Trophoblast cell (in vitro differentiated cells and primary cell): Measurements from ENCODE around the gene MYOG.

Experiments
- DNase-seq, 2 donors: peaks; one replicate each; pipeline ENCODE4 v3.0.0-alpha.2; 2016
- H2AFZ ChIP-seq: 2 replicates; pipeline ENCODE4 v1.6.1; 2013; ENCODE audit warnings: low read length, moderate library complexity, mild to moderate bottlenecking; ENCODE audit not compliant: insufficient read depth, poor library complexity
- H2AK5ac ChIP-seq: 2 replicates; pipeline ENCODE4 v1.6.1; 2013; ENCODE audit warnings: mild to moderate bottlenecking, low read length
- H2BK120ac ChIP-seq: 2 replicates; pipeline ENCODE4 v1.6.1; 2013; ENCODE audit warnings: low read length, mild to moderate bottlenecking, moderate library complexity; ENCODE audit not compliant: insufficient read depth, poor library complexity
- H2BK12ac ChIP-seq: 2 replicates; pipeline ENCODE4 v1.6.1; 2013; ENCODE audit warnings: mild to moderate bottlenecking, low read length, moderate library complexity
- H2BK5ac ChIP-seq: 2 replicates; pipeline ENCODE4 v1.6.1; 2013; ENCODE audit warnings: low read length, low read depth, moderate library complexity, mild to moderate bottlenecking; ENCODE audit not compliant: poor library complexity
- H3K14ac ChIP-seq: 2 replicates; pipeline ENCODE4 v1.6.1; 2013; ENCODE audit warnings: mild to moderate bottlenecking, low read length
- H3K18ac ChIP-seq: 2 replicates; pipeline ENCODE4 v1.6.1; 2013; ENCODE audit warnings: mild to moderate bottlenecking, low read length
- H3K23ac ChIP-seq: 2 replicates; pipeline ENCODE4 v1.6.1; 2013; ENCODE audit warnings: low read length
- H3K27ac ChIP-seq: 2 replicates; pipeline ENCODE4 v1.5.1; 2013; ENCODE audit warnings: low read depth, mild to moderate bottlenecking, inconsistent platforms, low read length, moderate library complexity
- H3K27me3 ChIP-seq: 2 replicates; pipeline ENCODE4 v1.6.1; 2013; ENCODE audit warnings: inconsistent platforms, mild to moderate bottlenecking, low read length, moderate library complexity; ENCODE audit not compliant: insufficient read depth
- H3K36me3 ChIP-seq, 2 experiments: 1 replicate in 1 of 2; 2 replicates in 1 of 2; pipeline ENCODE4 v1.6.1; 2013; ENCODE audit warnings: low read length in 2 of 2, mild to moderate bottlenecking in 2 of 2, moderate library complexity in 1 of 2; ENCODE audit not compliant: insufficient read depth in 2 of 2, control insufficient read depth in 1 of 2
- H3K4ac ChIP-seq: 2 replicates; pipeline ENCODE4 v1.6.1; 2013; ENCODE audit warnings: low read depth, mild to moderate bottlenecking, low read length, moderate library complexity
- H3K4me1 ChIP-seq, 2 experiments: 1 replicate in 1 of 2; 2 replicates in 1 of 2; pipeline ENCODE4 v1.6.1; 2013; ENCODE audit warnings: low read length in 2 of 2, mild to moderate bottlenecking in 2 of 2, moderate library complexity in 1 of 2; ENCODE audit not compliant: insufficient read depth in 2 of 2, control insufficient read depth in 1 of 2
- H3K4me2 ChIP-seq: 2 replicates; pipeline ENCODE4 v1.6.1; 2013; ENCODE audit warnings: inconsistent platforms, mild to moderate bottlenecking, low read length, moderate library complexity
- H3K4me3 ChIP-seq: 2 replicates; pipeline ENCODE4 v1.5.1; 2013; ENCODE audit warnings: mild to moderate bottlenecking, low read depth, low read length, inconsistent platforms
- H3K79me1 ChIP-seq: one replicate; pipeline ENCODE4 v1.6.1; 2013; ENCODE audit warnings: low read length
- H3K79me2 ChIP-seq: 2 replicates; pipeline ENCODE4 v1.6.1; 2013; ENCODE audit warnings: low read length, mild to moderate bottlenecking; ENCODE audit not compliant: control insufficient read depth, insufficient read depth, poor library complexity
- H3K9ac ChIP-seq: 2 replicates; pipeline ENCODE4 v1.6.1; 2013; ENCODE audit warnings: mild to moderate bottlenecking, low read length
- H3K9me3 ChIP-seq: 2 replicates; pipeline ENCODE4 v1.6.1; 2013; ENCODE audit warnings: low read depth, mild to moderate bottlenecking, control low read depth, inconsistent platforms, low read length; ENCODE audit not compliant: insufficient read depth
- H4K12ac ChIP-seq: 2 replicates; pipeline ENCODE4 v1.6.1; 2013; ENCODE audit warnings: low read depth, mild to moderate bottlenecking, low read length, moderate library complexity
- H4K8ac ChIP-seq: 2 replicates; pipeline ENCODE4 v1.6.1; 2013; ENCODE audit warnings: low read depth, mild to moderate bottlenecking, low read length, moderate library complexity
- H4K91ac ChIP-seq: one replicate; pipeline ENCODE4 v1.6.1; 2013; ENCODE audit warnings: low read depth, mild to moderate bottlenecking, low read length, moderate library complexity
- WGBS: extraction: QIAGEN DNeasy Blood & Tissue Kit; methylation state at CpG from one replicate; pipeline ENCODE4 v1.1.7; 2013; ENCODE audit warnings: missing lambda C conversion rate; ENCODE audit not compliant: insufficient read length, insufficient coverage; ENCODE audit errors: extremely low coverage; 5-methylcytosine and 5-hydroxymethylcytosine counted together

Gene MYOG

GRCh38 chr1:203045821-203046594 lies 39.8 kb downstream of the MYOG start:
- Histone ChIP-seq H3K36me3 (no peaks in the 10 kb centered on the region), H2AK5ac (no peak overlapping the region), H3K27ac (no peak overlapping the region)

GRCh38 chr1:203045336-203045735 lies 40.5 kb downstream of the MYOG start:
- H2AFZ ChIP-seq, result no peak overlapping the region
- no peaks in the 10 kb centered on the region for H3K36me3 ChIP-seq
- no peak overlapping the region for H2BK120ac ChIP-seq
- H4K8ac ChIP-seq, result no peak overlapping the region
- no peak overlapping the region for H3K18ac ChIP-seq
- H3K79me2 ChIP-seq, result no peaks in the 10 kb centered on the region
- no peak overlapping the region for H2BK12ac ChIP-seq
- no peak overlapping the region for H3K4me2 ChIP-seq
- H3K4ac ChIP-seq, result no peak overlapping the region
- H2AK5ac ChIP-seq, result no peak overlapping the region
- H3K23ac ChIP-seq, result no peak overlapping the region
- H3K4me3 ChIP-seq, result no peak overlapping the region
- no peaks in the 10 kb centered on the region for H3K4me1 ChIP-seq
- no peaks in the 10 kb centered on the region for H3K79me1 ChIP-seq
- H3K27ac ChIP-seq, result no peak overlapping the region
- no peaks in the 10 kb centered on the region for H3K9me3 ChIP-seq
- DNase-seq, result no peak
- no peak overlapping the region for H4K12ac ChIP-seq
- no CpG with 5 or more reads among the region's 17 CpGs for WGBS
- H3K9ac ChIP-seq, result no peak overlapping the region
- no peaks in the 10 kb centered on the region for H3K27me3 ChIP-seq
- no peak overlapping the region for H3K14ac ChIP-seq
- no peak overlapping the region for H2BK5ac ChIP-seq
- no peak overlapping the region for H4K91ac ChIP-seq

More at GRCh38 chr1:203045821-203046594, 39.8 kb downstream of the MYOG start:
- Histone ChIP-seq H3K4me3 (no peak overlapping the region), H3K4me1 (no peaks in the 10 kb centered on the region), H2BK5ac (no peak overlapping the region), H3K4ac (no peak overlapping the region), H2AFZ (no peak overlapping the region), H3K18ac (no peak overlapping the region), H3K9ac (no peak overlapping the region), H3K27me3 (no peaks in the 10 kb centered on the region), H3K23ac (no peak overlapping the region), H3K9me3 (no peaks in the 10 kb centered on the region), H3K14ac (no peak overlapping the region), H4K12ac (no peak overlapping the region), H2BK120ac (no peak overlapping the region), H2BK12ac (no peak overlapping the region), H3K79me1 (no peaks in the 10 kb centered on the region), H3K4me2 (no peak overlapping the region), H4K8ac (no peak overlapping the region), H3K79me2 (no peaks in the 10 kb centered on the region), H4K91ac (no peak overlapping the region)
- no peak for DNase-seq
- WGBS, result no CpG with 5 or more reads among the region's 16 CpGs

GRCh38 chr1:203044546-203045250 lies 41.1 kb downstream of the MYOG start:
- DNase-seq, result peak; percentile 17 to 55
- H3K36me3 ChIP-seq, result no peaks in the 10 kb centered on the region
- no peaks in the 10 kb centered on the region for H3K27me3 ChIP-seq
- H2BK5ac ChIP-seq, result no peak overlapping the region
- no peak overlapping the region for H4K12ac ChIP-seq
- no peak overlapping the region for H3K18ac ChIP-seq
- H3K4ac ChIP-seq, result no peak overlapping the region
- no peak overlapping the region for H2AK5ac ChIP-seq
- H3K9me3 ChIP-seq, result no peaks in the 10 kb centered on the region
- no peak overlapping the region for H3K27ac ChIP-seq
- no peaks in the 10 kb centered on the region for H3K79me1 ChIP-seq
- H4K91ac ChIP-seq, result no peak overlapping the region
- no peak overlapping the region for H2BK120ac ChIP-seq
- H3K79me2 ChIP-seq, result no peaks in the 10 kb centered on the region
- no peak overlapping the region for H2AFZ ChIP-seq
- no peak overlapping the region for H3K14ac ChIP-seq
- H3K4me2 ChIP-seq, result no peak overlapping the region
- no CpG with 5 or more reads among the region's 7 CpGs for WGBS
- H2BK12ac ChIP-seq, result no peak overlapping the region
- H4K8ac ChIP-seq, result no peak overlapping the region
- H3K4me1 ChIP-seq, result no peaks in the 10 kb centered on the region
- H3K23ac ChIP-seq, result no peak overlapping the region
- H3K4me3 ChIP-seq, result no peak overlapping the region
- no peak overlapping the region for H3K9ac ChIP-seq

GRCh38 chr1:203043830-203044545 lies 41.8 kb downstream of the MYOG start:
- no peak for DNase-seq
- Histone ChIP-seq H4K8ac (no peak overlapping the region), H3K14ac (no peak overlapping the region), H2BK5ac (no peak overlapping the region), H4K12ac (no peak overlapping the region), H3K27ac (no peak overlapping the region), H3K4me1 (no peaks in the 10 kb centered on the region), H3K4me3 (no peak overlapping the region), H4K91ac (no peak overlapping the region), H3K9ac (no peak overlapping the region), H3K18ac (no peak overlapping the region), H2BK120ac (no peak overlapping the region), H3K79me1 (no peaks in the 10 kb centered on the region), H3K79me2 (no peaks in the 10 kb centered on the region), H2BK12ac (no peak overlapping the region), H3K27me3 (no peaks in the 10 kb centered on the region), H3K36me3 (no peaks in the 10 kb centered on the region), H3K4ac (no peak overlapping the region), H3K4me2 (no peak overlapping the region), H3K9me3 (no peaks in the 10 kb centered on the region), H2AFZ (no peak overlapping the region), H3K23ac (no peak overlapping the region), H2AK5ac (no peak overlapping the region)
- no CpG with 5 or more reads among the region's 14 CpGs for WGBS
